ENCODE measurements around the gene PMVK.

Gene PMVK

GRCh38 chr1:154877370-154877974 is 59.0 kb downstream of the PMVK start:
- DNase-seq (ENCODE audit: low read depth), result no peak

- DNase-seq (ENCODE audit: low read depth), result no peak
These were observed 59.6 kb downstream of the PMVK start for GRCh38 chr1:154876842-154877369.

All from activated T-helper 1 cell treated with Interleukin-2 at 50 U/mL for 16 hours (primary cell).